Measurements from ENCODE around the gene IFITM2.
A peak's percentile ranks its signal among the peaks of the same experiment; 100 is the strongest.
"Not testable (repeated sequence)": the region's sequence is repeated elsewhere in the genome, so short reads cannot be mapped to it uniquely, and the experiment has no call there.

Gene IFITM2

DNA sequence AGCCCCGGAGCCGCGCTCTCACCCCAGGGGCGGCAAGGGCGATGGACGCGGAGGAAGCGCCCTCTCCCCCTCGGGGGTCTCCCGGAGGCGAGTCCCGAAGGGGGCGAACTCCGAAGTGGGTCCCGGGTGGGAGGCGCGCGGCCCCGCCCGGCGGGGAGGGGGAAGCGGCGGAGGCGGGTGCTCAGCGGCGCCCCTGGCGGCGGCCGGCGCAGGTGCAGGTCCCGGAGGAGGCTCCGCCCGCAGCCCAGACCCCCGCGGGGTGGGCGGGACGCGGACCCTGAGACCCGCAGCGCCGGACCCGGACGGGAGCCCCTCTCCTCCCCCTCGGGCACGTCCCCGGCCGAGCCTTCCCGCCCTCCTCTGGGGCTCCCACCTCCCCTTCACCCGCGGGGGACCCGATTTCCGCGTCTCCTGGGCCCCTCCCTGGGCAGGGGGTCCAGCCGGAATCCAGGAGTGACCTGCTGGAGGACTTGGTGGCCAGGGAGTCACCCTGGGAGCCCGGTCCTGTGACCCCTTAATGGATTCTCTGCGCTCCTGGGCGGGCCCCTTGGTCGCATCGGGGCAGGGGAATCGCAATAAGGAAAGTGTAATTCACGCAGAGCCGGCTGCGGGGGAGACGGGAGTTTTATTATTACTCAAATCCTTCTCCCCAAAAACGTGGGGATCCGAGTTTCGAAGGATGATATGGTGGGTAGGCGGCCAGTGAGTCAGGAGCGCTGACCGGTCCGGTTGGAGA lies 3.6 kb downstream of the IFITM2 start:
- DNase-seq: not testable (repeated sequence)

DNA sequence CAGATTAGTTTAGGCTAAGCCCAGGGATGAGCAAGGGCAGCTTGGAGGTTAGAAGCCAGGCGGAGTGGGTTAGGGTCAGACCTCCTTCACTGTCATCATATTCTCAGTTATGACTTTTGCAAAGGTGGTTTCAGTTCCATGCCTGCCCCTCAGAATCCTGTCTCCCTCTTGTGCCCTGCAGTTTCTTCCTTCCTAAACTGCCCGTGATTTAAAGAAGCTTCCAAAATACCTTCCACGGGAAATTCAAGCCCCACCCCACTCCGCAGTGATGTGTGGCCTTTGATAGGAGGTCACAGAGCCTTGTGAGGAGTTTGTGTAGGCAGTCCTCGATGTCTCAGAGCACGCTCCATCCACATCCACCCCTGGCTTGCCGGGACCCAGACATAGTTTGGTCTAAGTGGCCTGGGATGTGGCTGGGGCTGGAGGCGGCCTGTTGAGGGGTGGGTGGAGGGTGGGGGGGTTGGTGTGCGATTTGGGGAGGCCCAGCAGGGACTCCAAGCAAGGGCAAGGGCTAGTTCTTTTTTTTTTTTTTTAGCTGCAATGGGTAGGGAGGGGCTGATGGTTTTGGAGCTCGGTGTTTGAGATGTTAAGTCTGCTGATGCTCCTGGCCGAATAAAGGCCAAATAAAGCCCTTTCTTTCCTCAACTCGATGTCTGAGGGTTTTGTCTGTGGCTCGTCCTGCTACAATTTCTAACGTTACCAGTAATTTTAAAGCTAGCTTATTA lies 4.6 kb downstream of the IFITM2 start:
- no peak for DNase-seq

DNA sequence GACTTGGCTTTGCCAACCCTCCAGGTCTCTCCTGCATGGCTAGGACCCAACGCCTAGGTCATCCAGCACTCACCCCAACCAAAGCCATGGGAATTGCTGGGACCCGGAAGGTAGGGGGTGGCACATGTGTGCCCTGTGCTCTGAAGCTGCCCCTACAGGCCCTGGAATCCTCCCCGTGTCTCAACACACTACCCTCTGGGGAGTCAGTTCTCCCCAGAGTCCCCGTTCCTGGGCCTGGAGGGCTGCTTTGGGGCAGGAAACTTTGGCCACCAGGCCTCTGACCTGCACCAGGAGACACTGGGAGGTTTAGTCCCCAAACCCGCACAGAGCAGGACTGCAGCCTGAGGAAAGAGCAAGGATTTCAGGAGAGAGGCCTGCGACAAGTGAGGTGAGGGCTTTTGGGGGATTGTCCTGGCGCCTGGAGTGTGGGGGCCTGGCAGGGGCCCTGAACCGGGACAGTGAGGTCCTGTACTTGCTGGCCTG lies 5.7 kb downstream of the IFITM2 start:
- no peak for DNase-seq

DNA sequence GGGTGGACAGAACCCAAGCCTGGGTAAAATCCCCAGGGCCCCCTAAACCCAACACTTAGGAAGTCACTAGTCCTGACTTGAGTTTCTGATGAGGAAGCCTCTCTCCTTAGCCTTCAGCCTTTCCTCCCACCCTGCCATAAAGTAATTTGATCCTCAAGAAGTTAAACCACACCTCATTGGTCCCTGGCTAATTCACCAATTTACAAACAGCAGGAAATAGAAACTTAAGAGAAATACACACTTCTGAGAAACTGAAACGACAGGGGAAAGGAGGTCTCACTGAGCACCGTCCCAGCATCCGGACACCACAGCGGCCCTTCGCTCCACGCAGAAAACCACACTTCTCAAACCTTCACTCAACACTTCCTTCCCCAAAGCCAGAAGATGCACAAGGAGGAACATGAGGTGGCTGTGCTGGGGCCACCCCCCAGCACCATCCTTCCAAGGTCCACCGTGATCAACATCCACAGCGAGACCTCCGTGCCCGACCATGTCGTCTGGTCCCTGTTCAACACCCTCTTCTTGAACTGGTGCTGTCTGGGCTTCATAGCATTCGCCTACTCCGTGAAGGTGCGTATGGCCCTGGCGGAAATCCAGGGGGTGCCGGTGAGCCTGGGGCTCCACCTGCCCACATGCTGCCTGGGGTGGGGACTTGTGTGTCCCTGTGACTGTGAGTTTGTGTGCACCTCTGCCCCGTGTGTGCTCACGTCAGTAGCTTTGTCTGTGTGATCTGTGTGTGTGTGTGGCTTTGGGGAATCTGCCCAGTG lies 6.4 kb downstream of the IFITM2 start, which contains the start of gene IFITM1:
Gene IFITM1, plus strand, starts transcription at position 254 of the 767 bp plus-strand sequence. Its CDS starts 131 bp downstream, at position 385.
- DNase-seq: no peak

DNA sequence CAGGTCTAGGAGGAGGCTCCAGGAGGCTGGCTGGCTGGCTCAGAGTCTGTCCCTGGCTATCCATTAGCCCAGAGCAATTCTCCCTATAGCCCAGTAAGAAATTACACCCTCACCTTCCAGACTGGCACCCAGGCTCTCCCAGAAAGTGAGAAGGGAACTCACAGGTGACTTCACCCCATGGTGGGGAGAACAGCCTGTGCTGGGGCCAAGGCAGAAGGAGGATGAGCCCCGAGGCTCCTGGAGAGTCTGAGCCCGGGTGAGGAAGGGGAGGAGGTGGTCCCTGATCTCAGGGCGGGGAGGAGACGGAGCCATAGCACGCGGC lies 6.9 kb downstream of the IFITM2 start:
- DNase-seq: not testable (repeated sequence)

DNA sequence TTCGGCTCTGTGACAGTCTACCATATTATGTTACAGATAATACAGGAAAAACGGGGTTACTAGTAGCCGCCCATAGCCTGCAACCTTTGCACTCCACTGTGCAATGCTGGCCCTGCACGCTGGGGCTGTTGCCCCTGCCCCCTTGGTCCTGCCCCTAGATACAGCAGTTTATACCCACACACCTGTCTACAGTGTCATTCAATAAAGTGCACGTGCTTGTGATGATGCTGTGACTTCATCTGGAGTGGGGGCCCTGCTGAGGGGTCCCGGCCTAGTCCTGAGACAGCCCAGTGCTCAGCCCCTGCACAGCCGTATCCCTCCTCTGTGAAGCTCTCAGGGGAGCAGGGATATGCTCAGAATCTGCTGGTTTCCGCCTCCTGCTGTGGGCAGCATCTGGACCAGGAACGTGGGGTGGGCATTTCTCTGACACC lies 7.5 kb downstream of the IFITM2 start:
- DNase-seq: no peak

DNA sequence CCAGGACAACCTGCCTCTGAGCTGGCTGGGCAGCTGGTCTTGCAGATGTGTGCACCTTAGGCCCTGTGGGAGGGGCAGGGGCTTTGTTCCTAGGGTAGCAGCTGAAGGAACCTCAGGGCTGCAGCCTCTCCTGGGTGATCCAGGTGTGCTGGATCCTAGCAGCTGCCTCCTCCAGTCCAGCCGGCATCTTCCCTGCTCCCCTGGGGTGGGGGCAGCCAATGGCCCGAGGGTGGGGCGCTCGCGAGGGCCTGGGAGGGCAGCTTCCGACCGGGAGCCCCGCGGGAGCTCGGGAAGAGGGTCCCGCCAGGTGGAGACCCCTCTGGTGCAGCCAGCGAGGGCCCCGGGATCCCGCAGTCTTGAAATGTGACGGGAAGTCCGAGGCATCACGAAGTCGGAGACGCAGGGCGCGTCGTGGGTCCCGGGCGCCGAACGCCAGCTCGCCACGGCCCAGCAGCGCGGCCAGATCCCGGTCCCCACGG lies 7.9 kb downstream of the IFITM2 start:
- DNase-seq: no peak

DNA sequence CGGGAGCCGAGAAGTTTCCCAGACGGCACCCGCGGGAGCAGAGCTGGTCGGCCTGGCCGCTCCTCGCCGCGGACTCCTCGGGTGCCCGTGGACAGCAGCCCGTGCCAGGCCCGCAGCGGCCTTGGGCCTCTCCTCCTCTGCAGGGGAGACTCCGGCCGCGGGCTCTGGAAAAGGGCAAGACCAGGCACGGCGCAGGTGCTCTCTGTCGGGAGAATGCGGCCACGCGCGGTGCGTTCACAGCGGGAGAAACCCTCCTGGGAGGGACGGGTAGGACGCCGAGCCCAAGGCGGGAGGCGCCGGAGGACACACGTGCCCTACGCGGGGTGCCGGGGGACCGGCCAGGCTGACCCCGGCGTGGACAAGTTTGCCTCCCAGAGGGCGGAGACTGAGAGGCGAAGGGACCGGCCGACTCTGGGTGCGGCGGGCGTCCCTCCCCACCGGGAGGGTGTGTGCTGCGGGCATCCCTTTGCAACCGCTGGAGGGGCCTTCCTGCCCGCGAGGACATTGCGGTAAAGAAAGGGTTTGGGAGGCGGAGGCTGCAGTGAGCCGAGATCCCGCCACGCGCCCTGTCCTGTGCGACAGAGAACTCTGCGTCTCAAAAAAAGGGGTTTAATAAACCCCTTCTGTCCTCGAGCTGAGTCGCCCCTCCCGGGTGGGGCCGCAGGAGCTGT lies 8.6 kb downstream of the IFITM2 start:
- DNase-seq: peak; percentile 61

DNA sequence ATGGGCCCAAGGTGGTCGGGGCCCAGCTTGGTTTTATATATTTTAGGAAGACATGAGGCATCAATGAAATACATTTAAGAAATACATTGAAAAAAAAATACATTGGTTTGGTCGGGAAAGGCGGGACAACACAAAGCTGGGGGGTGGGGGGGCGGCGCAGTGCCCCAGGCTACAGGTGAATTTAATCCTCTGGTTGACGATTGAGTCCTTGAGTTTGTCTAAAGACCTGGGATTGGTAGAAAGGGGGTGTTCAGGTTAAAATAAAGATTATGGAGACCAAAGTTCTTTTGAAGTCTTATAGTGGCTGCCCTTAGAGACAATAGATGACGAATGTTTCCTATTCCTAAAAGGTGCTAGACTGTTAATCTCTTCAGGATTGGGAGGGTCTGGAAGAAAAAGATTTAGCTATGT lies 9.3 kb downstream of the IFITM2 start:
- peak; percentile 23 for DNase-seq

DNA sequence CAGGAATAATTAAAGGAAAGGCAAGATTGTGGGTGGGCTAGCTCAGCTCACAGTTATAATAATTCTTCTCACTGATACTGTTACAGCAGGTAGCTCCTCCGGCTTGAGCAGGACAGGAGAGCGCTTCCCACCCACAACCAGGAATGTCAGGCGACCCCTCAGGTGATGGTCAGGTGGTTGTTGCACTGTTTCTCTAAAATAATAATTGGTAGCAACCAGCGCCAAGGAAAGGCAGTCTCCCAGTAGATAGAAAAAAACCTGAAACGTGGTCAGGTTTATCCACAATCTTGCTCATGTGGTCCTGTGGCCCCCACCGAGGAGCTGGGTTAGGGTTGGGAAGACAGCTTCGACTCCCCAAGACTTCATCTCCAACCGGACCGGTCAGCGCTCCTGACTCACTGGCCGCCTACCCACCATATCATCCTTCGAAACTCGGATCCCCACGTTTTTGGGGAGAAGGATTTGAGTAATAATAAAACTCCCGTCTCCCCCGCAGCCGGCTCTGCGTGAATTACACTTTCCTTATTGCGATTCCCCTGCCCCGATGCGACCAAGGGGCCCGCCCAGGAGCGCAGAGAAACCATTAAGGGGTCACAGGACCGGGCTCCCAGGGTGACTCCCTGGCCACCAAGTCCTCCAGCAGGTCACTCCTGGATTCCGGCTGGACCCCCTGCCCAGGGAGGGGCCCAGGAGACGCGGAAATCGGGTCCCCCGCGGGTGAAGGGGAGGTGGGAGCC lies 10.2 kb downstream of the IFITM2 start:
- DNase-seq: peak; percentile 50

DNA sequence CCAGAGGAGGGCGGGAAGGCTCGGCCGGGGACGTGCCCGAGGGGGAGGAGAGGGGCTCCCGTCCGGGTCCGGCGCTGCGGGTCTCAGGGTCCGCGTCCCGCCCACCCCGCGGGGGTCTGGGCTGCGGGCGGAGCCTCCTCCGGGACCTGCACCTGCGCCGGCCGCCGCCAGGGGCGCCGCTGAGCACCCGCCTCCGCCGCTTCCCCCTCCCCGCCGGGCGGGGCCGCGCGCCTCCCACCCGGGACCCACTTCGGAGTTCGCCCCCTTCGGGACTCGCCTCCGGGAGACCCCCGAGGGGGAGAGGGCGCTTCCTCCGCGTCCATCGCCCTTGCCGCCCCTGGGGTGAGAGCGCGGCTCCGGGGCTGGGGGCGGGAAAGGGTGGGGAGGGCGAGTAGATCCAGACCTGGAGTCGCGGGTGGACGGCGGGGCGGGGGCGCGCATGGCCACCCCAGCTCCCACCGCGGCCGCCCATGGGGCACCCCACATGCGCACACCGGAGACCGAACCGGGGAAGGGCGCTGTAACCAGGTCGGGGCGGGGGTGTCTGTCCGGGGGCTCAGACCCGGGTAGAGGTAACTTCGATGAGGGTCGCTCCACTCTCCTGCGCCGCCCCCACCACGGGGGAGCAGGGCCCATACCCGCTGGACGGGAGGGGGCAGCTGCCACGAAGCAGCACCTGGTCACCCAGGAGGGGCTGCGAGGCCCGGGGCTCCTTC lies 10.9 kb downstream of the IFITM2 start:
- DNase-seq: not testable (repeated sequence)

DNA sequence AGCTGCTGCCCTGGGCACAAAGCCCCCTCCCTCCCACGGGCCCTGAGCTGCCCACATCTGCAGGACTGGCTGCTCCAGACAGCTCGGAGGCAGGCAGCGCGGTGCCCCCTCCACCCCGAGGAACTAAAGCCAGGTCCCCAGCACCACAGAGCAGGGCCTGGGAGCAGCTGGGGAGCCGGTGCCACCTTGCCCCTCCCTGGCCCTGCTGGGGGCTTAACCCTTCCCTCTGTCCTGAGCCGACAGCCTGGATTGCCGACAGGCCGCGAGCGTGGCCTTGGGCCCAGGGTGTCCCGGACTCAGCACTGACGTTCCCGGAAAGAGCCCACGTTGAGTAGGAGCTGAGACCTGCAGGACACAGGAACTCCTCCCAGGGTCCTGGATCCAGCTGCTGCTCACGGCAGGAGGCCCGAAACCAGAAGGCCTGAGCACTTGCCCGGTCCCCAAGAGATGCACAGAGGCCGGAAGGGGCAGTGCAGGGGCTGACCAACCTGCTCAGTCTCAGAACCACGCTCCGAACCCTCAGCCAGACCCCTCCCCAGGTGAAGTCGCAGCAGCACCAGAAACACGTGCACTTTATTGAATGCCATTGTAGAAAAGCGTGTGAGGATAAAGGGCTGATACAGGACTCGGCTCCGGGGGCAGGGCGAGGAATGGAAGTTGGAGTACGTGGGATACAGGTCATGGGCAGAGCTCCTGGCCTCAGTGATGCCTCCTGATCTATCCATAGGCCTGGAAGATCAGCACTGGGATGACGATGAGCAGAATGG lies 11.7 kb downstream of the IFITM2 start:
- peak; percentile 57 for DNase-seq

DNA sequence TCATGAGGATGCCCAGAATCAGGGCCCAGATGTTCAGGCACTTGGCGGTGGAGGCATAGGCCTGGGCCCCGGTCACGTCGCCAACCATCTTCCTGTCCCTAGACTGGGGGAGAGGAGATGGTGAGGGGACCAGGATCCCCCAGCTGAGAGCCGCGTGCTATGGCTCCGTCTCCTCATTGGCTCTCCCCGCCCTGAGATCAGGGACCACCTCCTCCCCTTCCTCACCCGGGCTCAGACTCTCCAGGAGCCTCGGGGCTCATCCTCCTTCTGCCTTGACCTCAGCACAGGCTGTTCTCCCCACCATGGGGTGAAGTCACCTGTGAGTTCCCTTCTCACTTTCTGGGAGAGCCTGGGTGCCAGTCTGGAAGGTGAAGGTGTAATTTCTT lies 12.3 kb downstream of the IFITM2 start:
- DNase-seq: peak; percentile 9

DNA sequence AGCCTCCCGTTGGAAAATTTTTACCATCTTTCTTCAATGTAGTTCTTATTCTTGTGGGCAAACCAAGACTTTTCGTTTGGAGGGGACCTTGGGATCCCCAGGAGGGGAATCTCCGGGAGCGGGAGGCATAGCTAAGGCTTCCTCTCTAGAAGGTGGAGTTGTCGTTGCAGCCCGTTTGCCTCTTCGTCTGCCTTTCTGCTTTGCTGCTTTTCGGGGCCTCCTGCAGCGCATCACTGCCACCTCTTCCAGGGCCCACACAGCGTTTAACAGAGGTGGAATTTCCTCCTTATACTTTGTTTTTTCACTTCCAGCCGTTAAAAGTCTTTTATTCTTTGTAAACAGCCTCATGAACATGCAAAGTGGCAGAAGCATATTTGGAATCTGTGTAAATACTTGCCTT lies 16.5 kb downstream of the IFITM2 start:
- peak; percentile 37 for DNase-seq

DNA sequence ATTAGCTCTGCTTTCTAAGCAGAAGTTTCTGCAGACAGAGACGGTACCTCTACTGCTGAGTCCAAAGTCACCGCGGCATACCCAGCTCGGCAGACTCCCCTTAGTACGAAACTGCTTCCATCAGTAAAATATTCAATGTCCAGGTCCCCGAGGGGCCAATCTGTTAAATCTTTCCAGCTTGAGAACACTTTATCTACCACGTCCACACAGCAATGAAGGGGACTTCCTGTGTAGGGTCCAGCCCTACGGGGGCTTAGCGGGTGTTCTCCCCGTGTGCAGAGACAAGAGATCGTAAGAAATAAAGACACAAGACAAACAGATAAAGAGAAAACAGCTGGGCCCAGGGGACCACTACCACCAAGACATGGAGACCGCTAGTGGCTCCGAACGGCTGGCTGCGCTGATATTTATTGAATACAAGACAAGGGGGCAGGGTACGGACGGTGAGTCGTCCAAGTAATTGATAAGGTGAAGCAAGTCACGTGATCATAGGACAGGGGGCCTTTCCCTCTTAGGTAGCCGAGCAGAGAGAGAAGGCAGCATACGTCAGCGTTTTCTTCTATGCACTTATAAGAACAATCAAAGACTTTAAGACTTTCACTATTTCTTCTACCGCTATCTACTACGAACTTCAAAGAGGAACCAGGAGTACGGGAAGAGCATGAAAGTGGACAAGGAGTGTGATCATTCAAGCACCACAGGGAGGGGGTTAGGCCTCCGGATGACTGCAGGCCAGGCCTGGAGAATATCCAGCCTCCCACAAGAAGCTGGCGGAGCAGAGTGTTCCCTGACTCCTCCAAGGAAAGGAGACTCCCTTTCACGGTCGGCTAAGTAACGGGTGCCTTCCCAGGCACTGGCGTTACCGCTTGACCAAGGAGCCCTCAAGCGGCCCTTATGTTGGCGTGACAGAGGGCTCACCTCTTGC lies 17.2 kb downstream of the IFITM2 start:
- DNase-seq: peak; percentile 38

DNA sequence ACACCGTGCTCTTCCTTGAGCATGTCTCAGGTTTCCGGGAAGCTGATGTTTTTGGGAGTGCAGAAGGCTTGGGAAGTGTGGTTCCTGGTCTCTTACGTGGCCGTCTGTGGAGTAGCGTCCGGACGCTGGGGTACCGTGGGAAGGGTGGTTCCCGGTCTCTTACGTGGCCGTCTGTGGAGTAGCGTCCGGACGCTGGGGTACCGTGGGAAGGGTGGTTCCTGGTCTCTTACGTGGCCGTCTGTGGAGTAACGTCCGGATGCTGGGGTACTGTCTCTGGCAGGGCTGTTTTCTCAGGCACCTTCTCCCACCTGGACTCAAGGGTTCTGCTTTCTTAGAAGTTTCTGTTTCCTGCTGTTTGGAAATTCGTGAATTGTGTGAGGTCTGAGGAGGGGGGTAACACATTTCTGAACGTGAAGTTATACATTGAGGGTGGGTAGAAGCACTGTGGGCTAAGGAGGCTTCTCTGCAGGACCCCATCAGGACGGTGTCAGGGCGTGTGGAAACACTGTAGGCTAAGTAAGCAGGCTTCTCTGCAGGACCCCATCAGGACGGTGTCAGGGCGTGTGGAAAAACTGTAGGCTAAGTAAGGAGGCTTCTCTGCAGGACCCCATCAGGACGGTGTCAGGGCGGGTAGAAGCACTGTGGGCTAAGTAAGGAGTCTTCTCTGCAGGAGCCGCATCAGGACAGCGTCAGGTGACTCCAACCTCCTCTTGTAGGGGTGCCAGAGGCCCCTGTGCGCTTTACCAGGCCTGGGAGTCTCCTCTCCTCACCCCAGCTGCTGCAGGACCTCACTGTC lies 18.4 kb downstream of the IFITM2 start:
- peak; percentile 43 for DNase-seq

DNA sequence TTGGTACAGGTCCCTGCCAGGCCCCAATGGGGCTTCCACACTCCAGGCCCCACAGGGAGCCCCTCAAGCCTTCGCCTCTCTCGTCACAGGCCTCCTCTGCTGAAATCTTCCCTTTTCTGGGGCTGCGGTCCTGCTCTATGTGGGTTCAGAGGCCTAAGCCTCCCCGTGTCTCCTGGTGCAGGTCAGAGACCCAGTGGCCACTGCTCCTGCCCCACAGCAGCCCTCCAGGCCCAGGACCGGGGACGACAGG lies 18.9 kb downstream of the IFITM2 start:
- DNase-seq: no peak

DNA sequence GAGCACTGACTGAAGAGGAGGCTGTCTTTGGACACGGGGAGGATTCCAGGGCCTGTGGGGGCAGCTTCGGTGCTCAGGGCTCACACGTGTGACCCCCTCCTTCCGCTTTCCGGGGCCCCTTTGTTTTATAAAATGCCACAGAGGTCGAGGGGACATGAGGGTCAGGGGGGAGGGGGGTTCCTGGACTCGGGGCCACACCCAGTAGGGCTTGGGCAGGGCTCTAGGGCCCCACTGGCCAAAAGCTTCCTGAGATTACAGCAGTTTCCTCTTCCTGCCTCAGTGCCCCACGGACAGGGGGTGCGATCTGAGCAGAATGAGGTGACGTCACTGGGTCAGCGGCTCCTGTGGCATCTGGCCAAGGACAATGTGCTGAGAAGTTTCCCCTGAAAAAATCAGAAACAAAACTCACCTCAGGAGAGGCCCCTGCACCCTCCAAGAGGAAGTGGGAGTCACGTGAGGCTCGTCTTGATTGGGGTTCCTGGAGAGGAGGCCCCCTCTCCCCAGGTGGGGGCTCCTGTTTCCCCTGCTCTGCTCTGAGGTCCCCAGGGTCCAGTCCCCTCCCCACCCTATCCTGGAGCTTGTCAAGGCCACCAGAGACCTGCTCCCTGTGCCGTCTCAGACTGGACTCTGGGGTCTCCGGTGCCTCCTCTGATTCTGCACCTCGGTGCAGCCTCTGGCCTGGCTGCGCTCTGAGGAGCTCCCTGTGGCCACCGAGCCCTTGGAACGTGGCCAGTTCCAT lies 19.4 kb downstream of the IFITM2 start:
- peak; percentile 37 for DNase-seq

Data from islet precursor cell (in vitro differentiated cells).